GM19452 (cell line): ENCODE results near the gene TACC3.

Experiments
- ATAC-seq: cut with Tn5 transposase; IDR thresholded peaks from one replicate; pipeline ENCODE4 v1.9.1; 2021; ENCODE audit not compliant: unreplicated experiment

Gene TACC3

DNA sequence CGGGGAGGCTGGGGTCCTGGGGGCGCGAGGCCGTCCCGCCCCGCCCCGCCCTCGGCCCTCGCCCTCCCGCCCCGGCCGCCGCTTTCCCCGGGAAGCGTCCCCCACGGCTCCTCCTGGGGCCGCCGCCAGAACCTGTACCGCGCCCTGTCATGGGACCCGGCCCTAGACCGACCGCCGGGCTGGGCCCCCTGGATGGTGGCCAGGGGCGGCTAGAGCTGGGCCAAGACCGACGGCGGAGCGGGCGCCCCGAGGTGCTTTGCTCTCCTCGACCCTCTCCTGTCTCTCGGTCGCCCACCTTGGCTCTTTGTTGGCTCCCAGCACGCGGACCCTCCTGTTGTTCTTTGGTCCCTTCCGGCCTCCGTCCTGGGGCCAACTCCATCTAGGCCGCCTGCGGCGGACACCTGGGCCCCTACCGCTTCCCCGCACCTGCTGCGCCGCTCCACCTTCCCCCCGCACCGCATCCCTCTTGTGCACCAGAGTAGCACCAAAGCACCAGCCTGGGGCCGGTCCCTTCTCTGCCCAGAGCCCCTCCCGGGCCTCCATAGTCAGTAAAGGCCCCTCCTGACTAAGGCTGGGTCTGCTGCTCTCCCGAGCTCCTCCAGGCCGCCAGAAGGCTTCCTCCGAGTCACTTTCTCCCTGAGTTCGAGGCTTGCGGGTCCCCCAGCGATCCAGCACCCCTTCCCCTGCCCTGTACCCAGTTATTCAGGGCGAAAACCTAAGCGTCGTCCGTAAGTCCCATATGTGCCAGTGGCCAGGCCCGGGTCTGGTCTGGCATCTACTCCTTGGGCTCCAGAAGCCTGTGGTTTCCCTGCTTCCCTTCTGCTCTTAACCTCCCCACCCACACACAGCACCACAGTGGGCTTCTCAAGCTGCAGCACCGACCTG, 587 bp downstream of the TACC3 start:
- no peak for ATAC-seq

DNA sequence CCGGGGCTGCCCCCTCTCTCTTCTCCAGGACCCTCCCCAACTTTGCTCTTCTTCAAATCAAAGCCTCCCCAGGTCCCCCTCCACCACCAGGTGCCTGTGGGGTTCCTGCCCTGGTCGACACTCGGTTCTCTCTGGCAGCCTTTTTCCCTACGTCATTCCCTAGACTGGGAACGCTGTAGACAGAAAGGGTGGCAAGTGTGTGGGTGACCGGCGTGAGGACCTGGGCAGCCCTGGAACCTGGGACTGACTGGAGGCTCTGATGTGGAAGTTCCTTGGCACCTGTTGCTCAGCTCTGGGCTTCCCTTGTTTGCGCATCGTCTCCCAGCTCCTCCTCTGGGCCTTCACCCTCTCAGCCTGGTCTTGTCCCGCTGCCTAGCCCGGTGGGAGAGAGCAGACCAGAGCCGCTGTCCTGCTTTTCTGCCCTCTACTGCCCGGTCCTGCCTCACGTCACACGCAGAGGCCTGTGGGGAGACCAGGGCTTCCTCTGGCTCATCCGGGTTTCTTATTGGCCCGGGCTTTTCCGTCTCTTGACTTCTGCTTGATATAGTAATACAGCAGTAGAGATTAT, 1.3 kb downstream of the TACC3 start:
- no peak for ATAC-seq

DNA sequence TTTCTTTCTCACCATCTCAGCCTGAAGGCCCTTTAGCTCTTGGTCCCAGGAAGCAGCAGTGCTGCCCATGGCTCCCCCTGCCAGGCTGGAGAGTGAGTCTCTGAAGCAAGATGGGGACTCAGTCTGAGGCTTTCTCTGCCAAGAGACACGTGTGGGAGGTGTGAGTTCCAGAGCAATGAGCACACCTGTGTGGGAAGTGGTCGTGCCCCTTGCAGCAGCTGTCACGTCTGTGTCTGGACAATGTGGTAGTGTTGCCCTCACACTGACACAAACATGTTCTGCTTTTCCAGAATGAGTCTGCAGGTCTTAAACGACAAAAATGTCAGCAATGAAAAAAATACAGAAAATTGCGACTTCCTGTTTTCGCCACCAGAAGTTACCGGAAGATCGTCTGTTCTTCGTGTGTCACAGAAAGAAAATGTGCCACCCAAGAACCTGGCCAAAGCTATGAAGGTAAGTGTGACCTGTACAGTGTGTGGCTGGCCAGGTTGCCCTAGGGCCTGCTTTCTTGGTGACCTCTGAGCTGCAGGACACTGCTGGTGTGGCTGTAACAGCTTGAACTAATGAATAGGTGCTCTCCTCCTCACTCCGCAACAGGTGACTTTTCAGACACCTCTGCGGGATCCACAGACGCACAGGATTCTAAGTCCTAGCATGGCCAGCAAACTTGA, 1.9 kb downstream of the TACC3 start:
- ATAC-seq, result no peak

DNA sequence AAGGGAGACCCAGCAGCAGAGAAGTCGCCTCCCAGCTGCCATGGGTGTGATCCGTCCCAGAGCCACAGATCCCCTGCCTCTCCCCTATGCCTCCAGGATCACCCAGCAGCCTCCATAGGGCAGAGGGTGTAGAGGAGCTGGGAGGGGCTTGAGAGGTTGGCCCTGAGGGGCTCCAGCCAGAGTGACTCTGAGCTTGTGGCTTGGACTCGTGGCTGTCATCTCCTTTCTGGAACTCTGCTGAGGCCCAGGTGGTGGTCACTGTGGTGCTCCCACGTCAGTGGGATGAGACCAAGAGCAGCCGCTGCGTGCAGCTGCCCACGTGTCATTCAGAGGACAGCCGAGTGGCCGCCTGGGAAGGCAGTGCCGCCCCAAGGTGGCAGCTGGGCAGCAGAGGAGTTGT, 4.2 kb downstream of the TACC3 start:
- ATAC-seq, result no peak

DNA sequence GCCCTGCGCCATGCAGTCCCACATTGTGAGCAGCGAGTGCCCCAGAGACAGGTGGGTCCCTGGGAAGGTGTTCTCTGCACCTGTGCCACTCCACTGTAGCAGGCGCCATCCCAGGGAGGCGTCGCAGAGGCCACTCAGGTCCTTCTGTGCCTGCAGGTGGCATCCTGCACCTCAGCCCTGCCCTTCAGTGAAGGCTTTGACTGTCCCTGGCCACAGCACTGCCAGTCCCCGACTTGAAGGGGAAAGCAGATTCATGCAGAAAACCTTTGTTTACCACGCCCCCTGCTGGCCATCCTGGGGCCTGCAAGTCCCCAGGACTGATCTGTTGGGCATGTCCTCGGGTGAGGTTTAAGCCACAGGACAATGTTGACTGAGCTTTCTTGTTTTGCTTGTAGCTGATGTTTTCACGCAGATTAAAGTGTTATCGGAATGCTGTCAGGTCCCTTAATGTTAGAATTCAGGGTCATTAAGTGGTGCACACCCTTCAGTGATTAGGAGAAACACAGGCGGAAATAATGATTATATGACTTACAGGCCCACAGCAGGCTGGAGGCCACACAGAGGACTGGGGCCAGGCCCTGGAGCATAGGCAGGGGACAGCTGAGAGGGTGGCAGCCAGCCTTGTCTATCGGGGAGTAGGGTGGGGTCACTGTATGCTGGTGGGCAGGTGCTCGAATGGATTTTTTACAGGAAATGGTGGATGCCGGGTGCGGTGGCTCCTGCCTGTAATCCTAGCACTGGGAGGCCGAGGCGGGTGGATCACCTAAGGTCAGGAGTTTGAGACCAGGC, 5.0 kb downstream of the TACC3 start:
- ATAC-seq, result no peak

DNA sequence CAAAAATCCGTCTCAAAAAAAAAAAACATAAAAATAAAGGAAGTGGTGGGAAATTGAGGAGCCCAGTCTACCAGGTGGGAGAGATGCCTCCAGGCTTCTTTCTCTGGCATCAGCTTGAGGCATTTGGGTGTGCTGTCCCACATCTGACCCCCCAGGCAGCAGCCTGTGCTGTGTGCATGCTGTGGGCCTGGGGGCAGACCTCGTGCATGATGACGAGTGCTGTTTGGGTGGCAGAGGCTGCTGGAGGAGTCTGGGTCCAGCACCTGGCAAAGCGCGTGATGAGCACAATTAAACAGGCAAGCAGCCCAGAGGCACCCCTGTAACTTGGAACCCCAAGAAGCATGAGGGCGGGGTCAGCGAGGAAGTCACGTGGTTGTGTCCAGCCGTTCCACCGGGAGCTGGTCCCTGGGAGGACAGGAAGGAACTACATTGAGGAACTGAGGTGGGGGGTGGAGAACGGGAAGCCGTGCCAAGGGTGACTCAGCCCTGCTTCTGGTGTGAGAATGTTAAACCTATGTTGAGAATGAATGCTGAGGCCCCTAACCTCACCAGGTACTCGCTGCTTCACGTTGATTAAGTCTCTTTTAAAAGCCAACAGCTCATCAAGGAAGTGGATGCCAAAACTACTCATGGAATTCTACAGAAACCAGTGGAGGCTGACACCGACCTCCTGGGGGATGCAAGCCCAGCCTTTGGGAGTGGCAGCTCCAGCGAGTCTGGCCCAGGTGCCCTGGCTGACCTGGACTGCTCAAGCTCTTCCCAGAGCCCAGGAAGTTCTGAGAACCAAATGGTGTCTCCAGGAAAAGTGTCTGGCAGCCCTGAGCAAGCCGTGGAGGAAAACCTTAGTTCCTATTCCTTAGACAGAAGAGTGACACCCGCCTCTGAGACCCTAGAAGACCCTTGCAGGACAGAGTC, 6.1 kb downstream of the TACC3 start:
- ATAC-seq, result no peak

DNA sequence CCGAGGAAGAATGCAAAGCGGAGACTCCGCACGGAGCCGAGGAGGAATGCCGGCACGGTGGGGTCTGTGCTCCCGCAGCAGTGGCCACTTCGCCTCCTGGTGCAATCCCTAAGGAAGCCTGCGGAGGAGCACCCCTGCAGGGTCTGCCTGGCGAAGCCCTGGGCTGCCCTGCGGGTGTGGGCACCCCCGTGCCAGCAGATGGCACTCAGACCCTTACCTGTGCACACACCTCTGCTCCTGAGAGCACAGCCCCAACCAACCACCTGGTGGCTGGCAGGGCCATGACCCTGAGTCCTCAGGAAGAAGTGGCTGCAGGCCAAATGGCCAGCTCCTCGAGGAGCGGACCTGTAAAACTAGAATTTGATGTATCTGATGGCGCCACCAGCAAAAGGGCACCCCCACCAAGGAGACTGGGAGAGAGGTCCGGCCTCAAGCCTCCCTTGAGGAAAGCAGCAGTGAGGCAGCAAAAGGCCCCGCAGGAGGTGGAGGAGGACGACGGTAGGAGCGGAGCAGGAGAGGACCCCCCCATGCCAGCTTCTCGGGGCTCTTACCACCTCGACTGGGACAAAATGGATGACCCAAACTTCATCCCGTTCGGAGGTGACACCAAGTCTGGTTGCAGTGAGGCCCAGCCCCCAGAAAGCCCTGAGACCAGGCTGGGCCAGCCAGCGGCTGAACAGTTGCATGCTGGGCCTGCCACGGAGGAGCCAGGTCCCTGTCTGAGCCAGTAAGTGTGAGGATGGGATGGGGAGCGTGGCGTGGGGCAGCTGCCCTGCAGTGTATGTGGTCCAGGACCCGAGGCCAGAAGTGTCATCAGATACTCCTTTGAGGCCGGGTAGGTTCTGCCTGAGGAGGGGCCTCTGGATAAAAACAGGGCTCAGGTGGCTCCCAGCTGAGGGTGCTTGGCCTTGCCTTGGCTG, 7.0 kb downstream of the TACC3 start:
- ATAC-seq, result no peak

DNA sequence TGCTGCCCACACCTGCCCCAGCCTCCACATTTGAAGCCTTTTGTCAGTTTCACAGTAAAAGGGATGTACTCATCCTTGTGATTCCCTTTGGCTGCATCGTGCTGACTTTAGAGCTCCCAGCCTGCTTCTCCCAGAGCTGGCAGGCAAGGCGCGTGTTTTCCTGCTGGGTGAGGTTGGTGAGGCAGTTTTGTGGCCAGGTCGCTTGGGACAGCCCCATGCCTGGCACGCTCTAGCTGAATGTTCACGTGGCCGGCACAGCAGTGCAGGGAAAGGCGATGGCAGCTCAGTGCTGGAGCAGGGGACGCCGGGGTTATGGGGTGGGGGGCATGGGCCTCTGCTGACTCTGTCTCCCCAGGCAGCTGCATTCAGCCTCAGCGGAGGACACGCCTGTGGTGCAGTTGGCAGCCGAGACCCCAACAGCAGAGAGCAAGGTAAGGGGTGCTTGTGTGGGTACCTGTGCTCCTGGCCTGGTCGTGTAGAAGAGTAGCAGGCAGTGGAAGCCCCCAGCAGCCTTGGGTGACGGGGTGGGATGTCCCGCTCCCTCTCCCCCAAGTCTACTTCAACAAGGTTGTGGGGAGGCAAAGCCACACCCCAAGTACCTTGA, 9.3 kb downstream of the TACC3 start:
- no peak for ATAC-seq

DNA sequence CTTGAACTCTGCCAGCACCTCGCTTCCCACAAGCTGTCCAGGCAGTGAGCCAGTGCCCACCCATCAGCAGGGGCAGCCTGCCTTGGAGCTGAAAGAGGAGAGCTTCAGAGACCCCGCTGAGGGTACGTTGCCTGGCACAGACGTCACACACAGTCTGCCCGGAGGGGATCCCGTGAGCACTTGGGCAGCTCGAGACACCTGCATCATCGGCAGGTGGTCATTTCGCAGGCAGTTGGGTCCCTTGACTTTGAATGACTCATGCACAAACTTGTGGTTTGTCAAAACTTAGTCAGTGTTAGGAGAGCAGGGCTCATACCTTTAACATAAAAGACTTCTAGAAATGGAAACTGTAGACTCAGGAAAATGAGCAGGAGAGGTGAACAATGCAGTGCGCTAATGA, 9.9 kb downstream of the TACC3 start:
- no peak for ATAC-seq

DNA sequence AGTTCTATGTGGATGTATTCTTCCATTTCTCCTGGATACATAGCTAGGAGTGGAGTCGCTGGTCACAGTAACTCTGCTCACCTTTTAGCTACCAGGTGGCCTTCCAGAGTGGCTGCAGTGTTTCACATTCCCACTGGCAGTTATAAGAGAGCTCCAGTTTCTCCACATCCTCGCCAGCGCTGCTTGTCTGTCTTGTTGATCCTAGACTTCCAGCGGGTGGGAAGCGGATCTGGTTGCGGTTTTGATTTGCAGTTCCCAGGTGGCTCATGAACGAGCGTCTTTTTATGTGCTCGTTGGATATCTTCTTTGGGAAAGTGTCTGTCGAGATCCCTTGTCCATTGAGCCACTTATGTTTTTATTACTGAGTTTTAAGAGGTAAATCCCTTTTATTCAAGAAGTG, 11.6 kb downstream of the TACC3 start:
- ATAC-seq, result no peak

DNA sequence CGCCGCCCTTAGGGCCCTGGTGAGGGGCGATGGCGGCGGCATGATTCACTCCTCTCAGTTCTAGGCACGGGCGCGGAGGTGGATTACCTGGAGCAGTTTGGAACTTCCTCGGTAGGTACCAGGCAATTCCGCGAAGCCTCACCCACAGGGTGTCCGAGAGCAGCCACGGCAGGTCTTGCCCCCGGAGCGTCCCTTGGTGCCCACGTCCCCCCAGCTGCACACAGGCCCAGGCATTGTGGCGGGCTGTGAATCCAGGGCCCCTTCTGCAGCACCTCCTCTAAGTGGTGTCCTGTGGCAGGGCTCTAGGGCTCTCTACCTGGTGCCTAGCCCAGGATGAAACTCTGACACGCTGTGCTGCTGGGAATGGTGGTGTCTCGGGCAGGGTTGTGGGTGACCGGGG, 13.9 kb downstream of the TACC3 start:
- ATAC-seq, result no peak

DNA sequence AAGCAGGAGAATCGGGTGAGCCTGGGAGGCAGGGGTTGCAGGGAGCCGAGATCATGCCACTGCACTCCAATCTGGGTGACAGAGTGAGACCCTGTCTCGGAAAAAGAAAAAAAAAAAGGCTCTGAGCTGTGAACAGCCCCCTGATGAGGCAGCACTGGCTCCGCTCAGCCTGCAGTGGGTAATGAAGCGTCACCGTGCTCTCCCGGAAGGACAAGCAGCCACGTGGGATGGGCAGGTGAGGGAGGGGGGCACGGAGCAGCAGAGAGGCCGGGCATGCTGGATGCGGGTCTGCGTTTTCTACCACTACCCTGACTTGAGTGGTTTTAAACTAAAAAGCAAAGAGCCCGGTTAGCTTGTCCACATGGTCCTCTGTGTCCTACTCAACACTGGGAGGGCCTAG, 15.5 kb downstream of the TACC3 start:
- no peak for ATAC-seq

DNA sequence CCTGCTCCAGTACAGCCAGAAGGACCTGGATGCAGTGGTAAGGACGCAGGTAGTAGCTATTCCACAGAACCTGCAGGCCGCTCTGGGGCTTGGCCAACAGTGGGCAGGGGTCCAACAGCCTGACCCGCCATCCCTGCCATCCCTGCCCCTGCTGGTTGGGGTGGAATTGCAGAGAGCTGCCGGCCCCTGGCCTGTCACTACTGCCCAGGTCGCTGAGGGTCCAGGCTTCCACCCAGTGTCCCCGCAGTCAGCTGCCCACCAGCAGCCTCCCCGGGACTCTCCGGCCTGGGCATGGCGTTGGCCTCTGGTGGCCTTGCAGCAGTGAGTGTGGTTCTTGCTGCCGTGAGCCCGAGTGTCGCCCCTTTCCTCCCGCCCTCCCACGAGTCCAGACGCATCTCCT, 16.3 kb downstream of the TACC3 start:
- ATAC-seq, result no peak

DNA sequence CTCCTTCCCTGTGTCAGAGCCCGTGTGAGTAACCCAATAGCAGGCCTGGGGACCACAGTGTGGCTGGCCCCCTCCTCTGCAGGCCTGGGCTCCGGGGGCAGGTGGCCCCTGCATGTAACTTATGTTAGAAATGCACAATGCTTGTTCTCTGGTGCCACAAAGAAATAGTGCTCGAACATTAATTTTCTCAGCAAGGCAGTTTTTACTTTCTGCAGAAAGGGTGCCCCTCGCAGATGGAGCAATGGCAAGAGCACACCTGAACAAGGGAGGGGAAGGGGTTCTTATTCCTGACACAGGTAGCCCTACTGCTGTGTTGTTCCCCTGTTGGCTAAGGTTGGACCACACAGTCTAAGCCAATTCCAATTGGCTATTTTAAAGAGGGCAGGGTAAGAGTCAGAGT, 17.1 kb downstream of the TACC3 start:
- ATAC-seq, result no peak

DNA sequence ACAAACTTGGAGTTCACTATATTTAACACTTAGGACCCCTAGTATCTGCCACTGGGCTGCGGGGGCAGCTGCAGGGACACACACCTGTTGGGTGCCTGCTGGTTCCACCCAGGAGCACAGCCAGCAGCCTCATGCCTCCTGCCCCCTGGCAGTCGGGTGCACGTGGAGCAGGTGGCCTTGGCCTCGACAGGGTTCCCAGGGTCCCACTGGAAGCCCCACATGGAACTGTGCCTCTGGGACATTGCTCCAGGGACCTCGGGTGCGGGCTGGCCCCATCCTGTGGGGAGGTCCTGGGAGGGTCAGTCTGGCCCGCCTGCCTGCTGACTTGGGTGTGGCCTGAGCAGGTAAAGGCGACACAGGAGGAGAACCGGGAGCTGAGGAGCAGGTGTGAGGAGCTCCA, 18.0 kb downstream of the TACC3 start:
- no peak for ATAC-seq

DNA sequence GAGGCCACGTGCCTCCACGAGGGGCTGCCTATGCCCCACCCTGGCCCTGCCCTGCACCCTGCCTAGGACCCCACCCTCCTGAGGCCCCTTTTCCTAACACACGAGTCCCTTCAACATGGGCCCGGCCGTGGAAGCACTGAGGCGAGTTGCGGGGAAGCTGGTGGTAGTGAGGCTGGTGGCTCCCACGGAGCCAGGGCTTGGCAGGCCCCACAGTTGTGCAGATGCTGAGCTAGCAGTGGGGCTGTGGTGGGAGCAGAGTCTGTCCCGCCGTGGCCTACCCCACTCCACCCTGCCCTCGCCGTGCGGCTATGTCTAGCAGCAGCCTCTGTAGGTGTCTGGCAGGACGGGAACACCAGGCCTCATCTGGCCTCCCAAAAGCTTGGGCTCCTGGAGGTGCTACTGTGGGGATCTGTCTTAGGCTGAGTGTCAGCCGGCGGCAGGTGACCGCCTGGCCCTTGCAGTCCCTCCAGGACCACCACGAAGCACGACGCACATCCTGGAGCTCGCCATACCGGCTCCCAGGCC, 18.8 kb downstream of the TACC3 start:
- no peak for ATAC-seq

DNA sequence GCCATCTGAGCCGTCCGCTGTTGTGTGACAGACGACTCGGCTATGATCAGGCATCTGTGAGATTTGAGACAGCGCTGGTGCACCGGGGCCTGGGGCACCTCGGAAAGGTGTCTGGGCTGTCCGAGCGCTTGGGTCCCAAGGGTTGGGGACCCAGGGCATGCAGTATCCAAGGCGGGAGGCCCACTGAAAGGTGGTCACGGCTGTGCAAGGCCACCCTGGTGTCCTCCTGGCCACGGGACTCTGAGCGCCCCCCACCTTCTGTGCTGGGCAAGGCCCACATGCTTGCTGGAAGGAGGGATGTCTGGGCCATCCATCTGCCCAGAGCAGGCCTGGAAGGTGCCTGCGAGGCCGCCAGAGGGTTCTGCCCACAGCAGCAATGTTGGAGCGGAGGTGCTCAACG, 19.9 kb downstream of the TACC3 start:
- ATAC-seq, result no peak

DNA sequence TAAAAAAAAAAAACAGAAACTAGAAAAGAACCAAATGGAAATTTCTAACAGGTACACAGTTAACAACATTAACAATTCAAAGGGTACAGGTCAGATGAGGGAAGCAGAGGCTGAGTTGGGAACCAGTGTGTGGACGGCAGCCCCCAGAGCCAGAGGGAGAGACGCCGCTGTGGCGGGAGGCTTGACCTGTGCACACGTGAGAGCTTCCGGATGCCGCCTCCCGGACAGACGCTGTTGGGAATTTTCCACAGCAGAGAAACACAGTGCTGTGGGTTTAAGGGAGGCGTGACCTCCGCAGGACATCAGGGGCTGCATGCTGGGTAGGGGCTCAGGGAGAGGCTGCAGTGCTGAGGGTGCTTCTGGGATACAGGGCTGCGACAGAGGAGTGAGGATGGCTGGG, 22.2 kb downstream of the TACC3 start:
- no peak for ATAC-seq

DNA sequence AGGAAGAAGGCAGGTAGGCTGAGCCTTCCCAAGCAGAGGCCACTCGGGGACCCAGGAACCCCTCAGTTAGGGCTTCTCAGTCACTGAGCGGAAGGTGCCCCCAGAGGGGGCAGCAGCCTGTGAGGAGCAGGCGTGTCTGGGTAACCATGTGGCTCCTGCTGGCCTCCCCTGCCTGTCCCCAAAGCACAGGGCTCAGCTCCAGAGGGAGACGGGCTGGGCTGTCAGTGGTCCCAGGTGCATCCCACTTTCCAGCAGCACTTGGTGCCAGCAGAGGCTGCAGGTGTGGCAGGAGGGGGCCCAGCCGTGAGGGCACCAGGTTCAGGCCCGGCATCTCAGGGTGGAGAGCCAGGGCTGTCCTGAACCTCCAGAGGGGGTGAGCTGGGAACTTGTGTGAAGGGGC, 22.7 kb downstream of the TACC3 start:
- ATAC-seq, result no peak
